HG02571 (cell line): Measurements from ENCODE around the gene C4orf17.

Experiments
- ATAC-seq: cut with Tn5 transposase; IDR thresholded peaks from one replicate; pipeline ENCODE4 v1.9.1; 2021; ENCODE audit warnings: mild to moderate bottlenecking, moderate library complexity; ENCODE audit not compliant: unreplicated experiment

Gene C4orf17

GRCh38 chr4:99536271-99536670 lies 25.4 kb downstream of the C4orf17 start:
- no peak for ATAC-seq

GRCh38 chr4:99536848-99537247 lies 26.0 kb downstream of the C4orf17 start:
- ATAC-seq, result no peak

GRCh38 chr4:99537674-99538073 lies 26.9 kb downstream of the C4orf17 start:
- ATAC-seq, result no peak

GRCh38 chr4:99540277-99540939 lies 29.6 kb downstream of the C4orf17 start:
- no peak for ATAC-seq

GRCh38 chr4:99552872-99553271 lies 42.1 kb downstream of the C4orf17 start:
- ATAC-seq, result no peak

GRCh38 chr4:99563310-99564186 lies 52.7 kb downstream of the C4orf17 start, which contains the start of gene TRMT10A:
TRMT10A (minus strand) TSS chr4:99564039; CDS start chr4:99559338, 4,701 bp downstream.
- peak; percentile 94 for ATAC-seq

GRCh38 chr4:99564921-99565320 lies 54.1 kb downstream of the C4orf17 start:
- no peak for ATAC-seq

GRCh38 chr4:99571883-99572282 lies 61.1 kb downstream of the C4orf17 start:
- ATAC-seq, result no peak

- ATAC-seq, result no peak
These were observed 61.9 kb downstream of the C4orf17 start for GRCh38 chr4:99572527-99573240.

- no peak for ATAC-seq
These were observed 63.0 kb downstream of the C4orf17 start for GRCh38 chr4:99573735-99574368.

GRCh38 chr4:99574530-99575324 lies 63.9 kb downstream of the C4orf17 start, which contains the start of gene MTTP:
MTTP (plus strand) TSS chr4:99574824; CDS start chr4:99574910, 86 bp downstream.
- peak; percentile 73 for ATAC-seq

GRCh38 chr4:99578714-99579113 lies 67.9 kb downstream of the C4orf17 start:
- ATAC-seq, result no peak

GRCh38 chr4:99585516-99585915 lies 74.7 kb downstream of the C4orf17 start:
- no peak for ATAC-seq

- ATAC-seq, result no peak
These were observed 75.5 kb downstream of the C4orf17 start for GRCh38 chr4:99586322-99586721.

GRCh38 chr4:99586797-99587196 lies 76.0 kb downstream of the C4orf17 start:
- ATAC-seq, result no peak

GRCh38 chr4:99587309-99587708 lies 76.5 kb downstream of the C4orf17 start:
- ATAC-seq, result no peak

- no peak for ATAC-seq
These were observed 77.0 kb downstream of the C4orf17 start for GRCh38 chr4:99587803-99588202.

- ATAC-seq, result no peak
These were observed 80.9 kb downstream of the C4orf17 start for GRCh38 chr4:99591757-99592156.
